NCI-H2196 (cell line): ENCODE data around the gene TNPO2.
"Not testable (repeated sequence)": the region's sequence is repeated elsewhere in the genome, so short reads cannot be mapped to it uniquely, and the experiment has no call there.

Experiments used
- DNase-seq: peaks from one replicate; lab custom pipeline; 2025; ENCODE audit not compliant: unreplicated experiment; lab: John Stamatoyannopoulos, UW

The TNPO2 gene

GRCh38 chr19:12737835-12738351 lies 14.2 kb upstream of the TNPO2 start:
- DNase-seq: no peak

DNA sequence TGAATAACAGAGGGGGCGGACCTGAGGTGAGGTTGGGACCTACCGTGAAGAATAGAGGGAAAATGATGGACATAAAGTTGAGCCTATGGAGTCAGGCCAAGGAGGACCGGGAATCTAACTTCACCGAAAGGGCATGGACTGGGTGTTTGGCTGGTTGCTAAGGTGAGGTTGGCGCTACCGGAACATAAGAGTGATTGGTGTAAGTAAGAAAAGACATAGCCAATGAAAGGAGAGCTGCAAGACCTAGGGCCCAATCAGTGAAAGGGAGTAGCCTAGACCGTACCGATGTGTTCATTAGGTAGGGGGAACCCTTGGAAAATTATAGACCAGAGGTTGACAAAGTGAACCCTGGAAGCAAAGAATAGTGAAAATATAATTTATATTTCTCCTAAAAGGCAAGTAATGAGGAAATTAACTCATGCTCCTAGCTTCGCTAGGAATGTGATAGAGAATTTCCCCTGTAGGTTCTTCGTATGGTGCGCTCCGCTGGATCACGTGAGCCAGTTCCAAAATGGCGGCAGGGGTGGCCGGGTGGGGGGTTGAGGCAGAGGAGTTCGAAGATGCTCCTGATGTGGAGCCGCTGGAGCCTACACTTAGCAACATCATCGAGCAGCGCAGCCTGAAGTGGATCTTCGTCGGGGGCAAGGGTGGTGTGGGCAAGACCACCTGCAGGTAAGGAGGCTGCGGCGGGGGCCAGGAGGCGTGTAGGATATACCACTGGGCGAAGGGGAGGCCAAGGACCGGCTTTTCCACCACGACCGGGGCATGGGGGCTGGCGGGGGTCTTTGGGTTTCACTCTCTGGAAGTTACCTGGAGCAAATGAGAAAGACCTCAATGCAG lies 13.5 kb upstream of the TNPO2 start, which contains the start of gene GET3:
Gene GET3, plus strand, starts transcription at position 503 of the 840 bp plus-strand sequence. Its CDS starts 9 bp downstream, at position 512.
- peak; percentile 99 for DNase-seq

GRCh38 chr19:12733369-12734214 lies 9.9 kb upstream of the TNPO2 start:
- DNase-seq: no peak

- no peak for DNase-seq
Observed at GRCh38 chr19:12731337-12731736, 7.6 kb upstream of the TNPO2 start.

GRCh38 chr19:12730064-12730463 lies 6.3 kb upstream of the TNPO2 start:
- no peak for DNase-seq

GRCh38 chr19:12727745-12728433 lies 4.2 kb upstream of the TNPO2 start:
- no peak for DNase-seq

DNA sequence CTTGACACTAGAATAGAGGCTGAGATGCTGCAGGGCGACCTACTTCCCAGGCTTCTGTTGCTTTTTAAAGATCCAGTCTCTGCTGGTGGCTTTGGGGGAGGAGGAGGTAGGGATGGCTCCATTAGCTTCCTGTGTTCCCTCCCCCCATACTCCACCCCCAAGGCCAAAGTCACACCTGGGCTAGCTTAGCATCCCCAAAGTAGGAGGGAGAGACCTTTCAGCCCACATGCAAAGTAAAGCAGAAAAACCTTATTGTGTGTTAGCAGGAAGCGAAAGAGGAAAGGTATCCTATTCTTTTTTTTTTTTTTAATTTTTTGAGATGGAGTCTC lies 3.2 kb upstream of the TNPO2 start:
- DNase-seq: no peak

DNA sequence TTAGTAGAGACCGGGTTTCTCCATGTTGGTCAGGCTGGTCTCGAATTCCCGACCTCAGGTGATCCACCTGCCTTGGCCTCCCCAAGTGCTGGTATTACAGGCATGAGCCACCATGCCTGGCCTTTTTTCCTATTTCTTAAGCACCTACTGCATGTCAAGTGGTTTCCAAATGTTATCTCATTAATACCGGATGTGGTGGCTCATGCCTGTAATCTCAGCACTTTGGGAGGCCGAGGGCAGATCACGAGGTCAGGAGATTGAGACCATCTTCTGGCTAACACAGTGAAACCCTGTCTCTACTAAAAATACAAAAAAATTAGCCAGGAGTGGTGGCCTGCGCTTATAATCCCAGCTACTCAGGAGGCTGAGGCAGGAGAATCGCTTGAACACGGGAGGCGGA lies 1.9 kb upstream of the TNPO2 start:
- DNase-seq: not testable (repeated sequence)

DNA sequence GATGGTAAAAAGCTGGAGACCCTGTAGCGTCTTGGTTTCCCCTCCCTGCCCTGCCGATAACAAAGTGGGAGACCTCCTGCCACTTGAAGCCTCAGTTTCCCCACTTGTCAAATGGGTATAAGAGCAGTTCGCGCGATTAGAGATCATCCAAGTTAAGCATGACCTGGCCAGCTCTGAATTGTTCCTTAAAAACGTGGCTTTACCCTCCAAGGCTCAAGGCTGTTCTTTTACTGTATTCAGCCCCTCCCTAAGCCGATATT lies 421 bp downstream of the TNPO2 start:
- DNase-seq: no peak

- DNase-seq: peak; percentile 99
Observed at GRCh38 chr19:12722566-12723380, 959 bp downstream of the TNPO2 start.

- DNase-seq: peak; percentile 30
Observed at GRCh38 chr19:12721656-12722565, 1.8 kb downstream of the TNPO2 start.

DNA sequence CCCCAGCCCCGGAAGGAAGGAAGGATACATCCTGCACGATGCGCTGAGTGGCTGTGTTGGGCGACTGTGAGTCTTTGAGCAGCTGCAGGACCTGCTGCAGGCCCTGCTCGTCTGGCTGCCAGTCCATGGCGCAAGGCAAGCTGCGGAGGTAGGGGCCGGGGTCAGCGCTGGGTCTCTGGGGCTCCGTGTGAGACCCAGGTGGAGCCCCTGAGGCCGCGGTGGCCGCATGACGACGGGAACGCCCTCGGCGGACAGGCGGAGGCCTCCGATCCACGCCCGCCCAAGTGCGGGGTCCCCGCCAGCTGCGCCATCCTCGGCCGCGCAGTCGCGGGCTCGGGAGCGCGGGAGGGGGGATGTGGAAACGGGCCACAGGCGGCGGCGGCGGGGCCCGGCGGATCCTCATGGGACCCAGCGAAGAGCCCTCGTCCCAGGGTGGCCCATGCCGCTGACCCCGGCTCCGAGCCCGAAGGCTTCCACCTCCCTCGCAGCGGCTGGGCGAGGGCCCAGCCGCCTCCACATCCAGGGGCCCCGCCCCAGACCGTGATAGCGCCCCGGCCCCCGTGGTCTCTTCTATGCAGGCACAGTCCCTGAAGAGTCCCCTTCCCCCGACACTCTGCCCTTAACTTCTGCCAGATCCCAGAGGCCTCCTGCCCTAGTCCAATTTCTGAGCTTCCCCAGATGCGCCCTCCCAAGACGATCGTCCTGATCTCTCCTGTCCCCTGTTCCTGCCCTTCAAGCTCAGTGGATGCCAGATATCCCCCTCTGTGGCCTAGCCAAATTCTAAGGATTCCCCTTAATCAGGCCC lies 2.7 kb downstream of the TNPO2 start:
- DNase-seq: no peak

- DNase-seq: no peak
Observed at GRCh38 chr19:12720296-12720695, 3.4 kb downstream of the TNPO2 start.

- no peak for DNase-seq
Observed at GRCh38 chr19:12715929-12716328, 7.8 kb downstream of the TNPO2 start.

- no peak for DNase-seq
Observed at GRCh38 chr19:12715102-12715501, 8.6 kb downstream of the TNPO2 start.

GRCh38 chr19:12713304-12713703 lies 10.4 kb downstream of the TNPO2 start:
- not testable (repeated sequence) for DNase-seq

DNA sequence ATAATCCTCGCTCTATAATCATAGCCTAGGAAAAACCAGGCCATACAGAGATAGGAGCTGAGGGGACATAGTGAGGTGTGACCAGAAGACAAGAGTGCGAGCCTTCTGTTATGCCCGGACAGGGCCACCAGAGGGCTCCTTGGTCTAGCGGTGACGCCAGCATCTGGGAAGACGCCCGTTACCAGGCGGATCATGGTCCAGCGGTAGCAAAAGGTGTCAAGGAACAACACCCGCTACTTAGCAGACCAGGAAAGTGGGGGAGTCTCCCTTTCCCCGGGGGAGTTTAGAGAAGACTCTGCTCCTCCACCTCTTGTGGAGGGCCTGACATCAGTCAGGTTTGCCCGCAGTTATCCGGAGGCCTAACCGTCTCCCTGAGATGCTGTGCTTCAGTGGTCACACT lies 11.7 kb downstream of the TNPO2 start:
- DNase-seq: not testable (repeated sequence)

GRCh38 chr19:12711187-12711586 lies 12.5 kb downstream of the TNPO2 start:
- DNase-seq: no peak

- DNase-seq: no peak
Observed at GRCh38 chr19:12708641-12709040, 15.1 kb downstream of the TNPO2 start.
